Esophagus muscularis mucosa (tissue), 4 donors: ENCODE data around the gene PNRC2.
"Not testable (repeated sequence)": the region's sequence is repeated elsewhere in the genome, so short reads cannot be mapped to it uniquely, and the experiment has no call there.

ENCODE experiments used
- CTCF ChIP-seq, 3 experiments: fragments of 200-600 bp in 2 of 3; fragments of 450-650 bp in 1 of 3; sonication (generic) in 2 of 3; IDR thresholded peaks; one replicate each; pipeline ENCODE4 v1.5.1; 2017 to 2019; ENCODE audit warnings: antibody characterized with exemption in 3 of 3, mild to moderate bottlenecking in 2 of 3, moderate library complexity in 1 of 3
- EP300 ChIP-seq: sonication (generic); formaldehyde crosslinking; IDR thresholded peaks from one replicate; pipeline ENCODE4 v1.6.1; 2017; ENCODE audit warnings: antibody characterized with exemption
- POLR2A ChIP-seq: fragments of 450-650 bp; IDR thresholded peaks from one replicate; pipeline ENCODE4 v1.6.1; 2017; ENCODE audit warnings: antibody characterized with exemption, moderate library complexity, mild to moderate bottlenecking, low read depth

GRCh38 chr1:23987038-23987437 lies 27.4 kb downstream of the PNRC2 start:
- TF ChIP-seq CTCF (IDR thresholded peaks at IDR 0.05); EP300; POLR2A: not testable (repeated sequence)
